Ecto neural progenitor cell (in vitro differentiated cells): ENCODE measurements around the gene RPN2.

Experiments
- DNase-seq: peaks from one replicate; pipeline ENCODE4 v3.0.0-alpha.2; 2018; ENCODE audit warnings: low spot score

The RPN2 gene

DNA sequence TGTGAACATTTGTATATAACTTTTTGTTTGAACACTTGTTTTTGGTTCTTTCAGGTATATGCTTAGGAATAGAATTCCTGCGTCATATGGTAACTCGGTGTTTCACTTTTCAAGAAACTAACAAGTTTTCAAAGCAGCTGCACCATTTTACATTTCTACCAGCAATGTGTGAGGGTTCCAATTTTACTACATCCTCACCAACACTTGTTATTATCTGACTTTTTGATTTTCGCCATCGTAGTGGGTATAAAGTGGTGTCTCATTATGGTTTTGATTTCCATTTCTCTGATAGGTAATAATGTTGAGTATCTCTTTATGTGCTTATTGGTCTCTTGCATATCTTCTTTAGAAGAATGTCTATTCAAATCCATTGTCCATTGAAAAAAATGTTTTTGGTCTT is 39.8 kb downstream of the RPN2 start:
- DNase-seq, result no peak

DNA sequence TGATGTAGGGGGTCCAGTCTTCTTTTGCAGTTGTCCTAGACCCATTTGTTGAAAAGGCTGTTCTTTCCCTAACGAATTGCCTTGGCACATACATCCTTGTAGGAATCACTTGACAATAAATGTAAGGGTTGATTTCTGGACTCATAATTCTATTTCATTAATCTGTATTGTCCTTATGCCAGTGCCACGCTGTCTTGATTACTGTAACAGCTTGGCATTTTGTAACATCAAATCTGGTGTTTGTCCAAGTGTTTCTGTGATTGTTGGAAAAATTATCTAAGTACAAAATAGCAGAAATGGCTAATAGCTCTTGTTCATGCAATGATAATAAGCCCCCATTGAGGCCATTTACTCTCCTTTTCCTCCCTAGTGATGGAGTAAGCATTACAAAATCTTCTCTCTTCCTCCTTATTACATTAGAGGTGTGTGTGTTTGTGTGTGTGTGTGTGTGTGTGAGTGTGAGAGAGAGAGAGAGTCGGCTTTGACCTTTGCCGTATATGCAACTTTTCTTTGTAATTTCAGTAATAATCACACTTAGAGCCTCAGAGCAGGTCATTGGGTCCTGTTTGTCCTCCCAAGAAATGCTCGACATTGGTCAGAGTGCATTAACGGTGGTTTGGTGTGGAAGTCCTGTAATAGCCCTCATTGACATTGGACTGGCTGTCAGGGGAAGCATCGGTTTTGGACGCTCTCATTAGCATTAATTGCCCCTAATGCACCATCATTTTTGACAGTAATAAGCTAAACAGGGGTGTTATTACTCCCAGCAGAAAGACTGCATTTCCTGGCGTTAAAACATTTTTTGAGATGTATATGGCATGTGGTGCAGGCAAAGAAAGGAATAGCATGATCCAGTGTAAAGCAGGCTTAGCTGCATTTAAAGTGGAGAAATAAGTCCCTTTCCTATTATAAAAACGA is 40.9 kb downstream of the RPN2 start:
- no peak for DNase-seq

DNA sequence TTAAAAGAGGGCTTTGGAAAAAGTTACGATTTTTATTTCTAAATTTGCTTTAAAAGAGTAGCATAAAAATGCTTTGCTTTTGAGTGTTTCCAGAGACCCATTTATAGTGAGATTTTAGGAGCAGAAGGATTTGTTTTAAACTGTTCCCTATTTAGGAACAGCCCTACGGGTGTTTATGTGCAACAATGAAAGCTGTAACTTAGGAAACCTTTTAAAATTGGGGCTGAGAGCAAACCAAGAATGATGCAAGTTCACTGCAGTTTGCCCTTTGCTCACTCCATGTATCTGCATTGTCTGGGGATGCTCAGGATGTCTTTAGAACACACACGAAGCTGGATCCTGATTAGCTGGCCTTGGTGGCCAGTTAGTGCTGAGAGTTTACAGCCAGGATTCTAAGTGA is 41.6 kb downstream of the RPN2 start:
- DNase-seq, result no peak

DNA sequence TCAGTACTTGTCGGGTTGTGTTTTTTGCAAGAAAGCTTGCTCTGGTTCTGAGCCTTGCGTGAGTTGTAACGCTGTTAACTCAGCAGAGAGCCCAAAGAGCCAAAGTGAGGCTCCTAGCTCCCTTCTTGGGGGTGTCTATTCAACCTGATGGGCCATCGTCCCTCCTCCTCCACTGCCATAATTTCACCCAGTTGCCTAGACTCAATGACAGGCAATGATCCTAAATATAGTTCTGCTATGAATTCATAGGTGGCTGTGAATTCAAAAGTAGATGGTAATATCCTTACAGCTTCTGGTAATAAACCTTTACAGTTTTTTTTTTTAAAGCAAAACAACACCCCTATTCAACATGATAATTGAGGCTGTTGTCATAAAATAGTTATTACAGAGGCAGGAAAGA is 43.0 kb downstream of the RPN2 start:
- DNase-seq, result no peak

DNA sequence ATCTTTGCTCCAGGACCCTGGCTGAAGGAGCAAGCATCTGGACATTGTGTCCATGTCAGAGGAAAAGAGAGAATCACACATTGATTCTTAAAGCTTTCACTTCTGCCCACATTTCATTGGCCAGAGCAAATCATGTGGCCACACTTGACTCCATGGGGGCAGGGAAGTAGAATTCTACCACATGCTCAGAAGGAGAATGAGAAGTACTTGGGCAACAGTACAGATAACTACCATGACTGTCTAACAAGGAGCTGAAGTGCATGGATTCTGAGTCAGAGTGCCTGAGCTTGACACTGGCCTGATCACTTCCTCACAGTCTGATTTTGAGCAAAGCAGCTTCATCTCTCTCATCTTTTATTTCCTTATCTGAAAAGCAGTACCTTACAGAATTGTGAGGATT is 43.9 kb downstream of the RPN2 start:
- no peak for DNase-seq

DNA sequence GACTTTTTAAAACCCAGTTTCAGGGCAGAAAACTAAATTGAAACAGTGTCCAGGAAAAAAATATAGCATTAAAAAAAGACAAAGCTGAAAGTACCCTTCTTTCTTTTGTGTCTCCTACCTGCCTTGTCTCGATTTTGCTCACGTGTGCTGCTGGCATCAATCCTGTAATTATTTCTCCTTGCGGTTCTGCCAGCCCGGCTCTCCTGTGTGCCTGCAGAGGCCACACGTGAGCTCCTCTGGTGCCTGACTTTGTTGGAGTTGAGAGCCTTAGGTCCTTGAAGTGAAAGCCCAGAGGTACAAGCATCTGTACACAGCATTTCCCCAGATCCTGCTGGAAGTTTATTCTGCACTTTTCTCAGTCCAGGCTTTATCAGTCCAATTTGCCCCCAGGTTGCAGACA is 46.0 kb downstream of the RPN2 start:
- no peak for DNase-seq

DNA sequence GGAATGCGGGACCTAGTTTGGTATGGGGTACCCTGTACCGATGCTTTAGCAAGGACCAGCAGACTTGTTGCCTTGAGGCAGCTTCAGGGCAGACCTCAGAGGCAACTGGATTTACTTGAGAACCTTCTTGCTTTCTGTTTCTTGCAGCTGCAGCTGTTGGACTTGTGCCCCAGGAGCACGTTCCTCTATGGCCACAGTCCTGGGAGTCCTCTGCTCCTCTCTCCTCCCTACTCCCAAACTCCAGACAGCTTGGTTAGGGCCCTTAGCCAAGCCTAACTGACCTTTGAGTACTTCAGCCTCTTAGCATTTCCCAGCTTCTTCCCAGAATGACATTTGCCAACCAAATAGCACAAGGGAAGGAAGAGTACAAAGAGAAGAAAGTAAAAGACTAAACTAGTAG is 47.8 kb downstream of the RPN2 start:
- no peak for DNase-seq

DNA sequence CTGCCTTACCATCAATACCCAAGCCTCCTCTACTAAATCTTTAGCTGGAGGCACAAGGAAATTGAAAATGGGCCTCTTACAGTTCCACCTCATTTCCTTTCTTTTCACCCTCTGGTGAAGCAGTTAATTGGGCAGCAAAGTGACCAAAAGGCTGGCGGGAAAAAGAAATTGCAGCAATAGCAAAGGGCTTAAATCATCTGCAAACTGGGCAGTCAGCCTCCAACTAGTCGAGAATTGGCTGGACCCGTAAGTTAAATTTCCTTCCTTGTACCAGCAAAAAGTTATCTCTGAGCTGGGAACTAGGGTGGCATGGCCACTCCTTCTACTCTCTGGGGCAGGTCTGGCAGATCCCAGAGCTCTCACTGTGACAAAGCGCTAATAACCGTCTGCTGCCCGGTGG is 49.0 kb downstream of the RPN2 start:
- DNase-seq, result no peak

DNA sequence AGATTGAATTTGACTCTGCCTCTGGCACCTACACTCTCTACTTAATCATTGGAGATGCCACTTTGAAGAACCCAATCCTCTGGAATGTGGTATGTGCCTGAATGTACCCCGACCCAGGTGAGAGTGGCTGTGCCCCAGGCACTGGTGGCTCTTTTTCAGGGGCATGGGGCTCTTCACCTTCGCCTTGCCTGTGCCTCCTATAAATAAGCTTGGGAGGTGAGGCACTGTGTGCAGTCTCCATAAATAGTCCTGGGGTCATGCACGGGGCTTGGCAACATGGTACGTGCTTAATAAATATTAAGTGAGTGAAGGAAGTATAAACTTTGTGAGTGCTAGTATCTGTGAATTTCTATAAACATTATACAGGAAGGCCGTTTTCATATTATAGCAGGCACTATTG is 49.5 kb downstream of the RPN2 start:
- DNase-seq, result no peak

DNA sequence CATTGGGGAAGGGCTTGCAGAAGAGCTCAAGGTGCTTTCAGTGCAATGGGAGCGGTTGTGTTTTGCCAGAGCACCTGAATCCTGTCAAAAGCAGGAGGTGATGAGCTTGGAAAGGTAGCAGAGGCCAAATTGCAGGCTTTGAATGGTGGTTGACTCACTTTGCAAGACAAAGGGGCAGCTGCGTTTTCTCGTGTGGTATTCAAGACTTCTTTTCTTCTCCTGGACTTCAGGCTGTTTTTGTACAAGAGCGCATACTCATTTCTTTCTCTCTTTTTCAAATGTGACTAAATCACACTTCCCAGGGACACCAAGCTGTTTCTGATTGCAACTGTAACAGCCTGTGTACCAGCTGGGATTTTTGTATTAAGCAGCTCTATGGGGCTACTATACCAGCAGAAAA is 50.2 kb downstream of the RPN2 start:
- no peak for DNase-seq

DNA sequence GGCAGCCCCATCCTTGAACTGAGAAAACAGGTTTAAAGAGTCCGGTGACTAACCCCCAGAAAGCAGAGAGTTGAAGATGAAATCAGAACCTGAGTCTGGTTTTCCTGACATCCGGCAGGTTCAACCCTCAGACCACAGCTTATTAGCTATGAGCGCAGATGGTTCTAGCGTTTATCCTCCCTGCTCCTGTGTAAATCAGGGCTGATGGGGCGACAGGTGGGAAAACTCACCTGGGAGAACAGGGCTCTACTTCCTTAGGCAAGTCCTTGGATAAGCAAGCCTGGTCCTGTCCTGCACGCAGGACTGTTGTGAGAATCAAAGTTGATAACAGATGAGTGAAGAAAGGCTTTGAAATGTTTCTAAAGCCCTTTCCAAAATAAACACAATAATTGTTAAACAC is 51.1 kb downstream of the RPN2 start:
- no peak for DNase-seq

DNA sequence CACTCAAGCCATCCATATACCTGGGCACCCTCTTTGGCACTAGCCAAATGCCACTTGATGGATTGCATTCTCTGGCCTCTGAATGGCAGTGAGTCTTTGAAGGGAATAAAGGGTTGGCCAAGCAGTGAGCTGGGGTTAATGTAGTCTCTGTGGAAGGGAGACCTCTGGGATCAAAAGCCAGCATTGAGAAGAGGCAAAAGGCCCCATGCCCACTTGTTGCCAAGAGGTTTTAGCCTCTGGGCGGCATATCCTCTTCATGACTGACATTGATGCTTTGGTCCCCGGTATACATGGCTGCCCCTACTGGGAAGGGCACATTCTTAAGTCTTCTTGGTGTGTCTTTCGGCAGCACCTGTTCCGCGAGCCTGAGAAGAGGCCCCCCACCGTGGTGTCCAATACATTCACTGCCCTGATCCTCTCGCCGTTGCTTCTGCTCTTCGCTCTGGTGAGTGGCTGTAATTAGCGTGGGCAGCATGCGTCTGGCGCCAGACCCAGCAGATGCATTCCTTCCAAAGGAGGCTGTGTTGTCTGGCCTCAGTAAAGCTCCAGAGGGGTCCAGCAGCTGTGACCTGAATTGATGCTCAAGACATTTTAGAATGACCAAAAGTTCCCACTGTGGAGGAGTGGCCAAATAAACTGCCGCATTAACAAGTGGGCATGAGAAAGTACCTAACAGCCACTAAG is 53.0 kb downstream of the RPN2 start:
- DNase-seq, result no peak

DNA sequence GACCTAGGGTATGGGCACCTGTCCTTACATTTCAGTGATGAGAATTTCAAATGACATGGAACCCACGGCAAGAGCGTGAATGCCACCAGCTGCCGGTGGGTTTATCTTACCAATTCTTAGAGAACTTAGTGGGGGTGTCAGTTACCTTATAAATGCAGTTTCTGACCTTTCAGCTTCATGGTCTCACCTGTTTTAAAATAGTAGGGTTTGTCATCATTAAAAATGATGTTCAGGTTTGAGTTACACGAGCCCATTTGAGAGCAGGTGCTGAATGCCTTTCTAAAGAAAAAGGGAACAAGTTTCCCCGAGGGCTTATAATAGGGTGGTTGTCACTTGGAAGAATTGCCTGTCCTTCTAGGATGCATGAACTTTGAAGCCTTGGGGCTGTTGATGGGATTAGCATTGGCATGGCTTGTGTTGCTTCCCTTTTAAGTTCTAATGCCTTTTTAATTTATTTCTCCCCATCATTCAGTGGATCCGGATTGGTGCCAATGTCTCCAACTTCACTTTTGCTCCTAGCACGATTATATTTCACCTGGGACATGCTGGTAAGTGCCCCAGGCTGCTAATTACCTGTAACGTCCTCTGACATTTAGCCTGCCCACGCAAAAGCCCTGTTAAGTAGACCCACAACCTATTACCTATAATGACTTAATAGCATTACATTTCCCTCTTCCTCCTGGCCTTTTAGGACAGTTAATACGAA is 54.6 kb downstream of the RPN2 start:
- DNase-seq, result no peak

DNA sequence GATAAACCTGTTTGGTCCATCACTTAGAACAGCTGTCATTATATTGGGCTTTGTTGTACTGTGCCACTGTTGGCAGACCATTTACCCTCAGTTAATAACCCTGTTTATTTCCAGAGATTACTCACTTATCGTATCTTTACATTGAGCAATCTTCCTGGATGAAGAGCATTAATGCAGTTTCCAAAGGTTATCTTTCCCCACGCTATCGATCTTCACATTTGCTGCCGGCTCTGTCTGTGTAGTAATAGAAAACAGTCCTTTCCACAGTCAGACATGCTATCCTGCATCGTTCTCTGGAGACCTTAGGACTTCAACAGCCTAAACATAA is 55.1 kb downstream of the RPN2 start:
- DNase-seq, result no peak

DNA sequence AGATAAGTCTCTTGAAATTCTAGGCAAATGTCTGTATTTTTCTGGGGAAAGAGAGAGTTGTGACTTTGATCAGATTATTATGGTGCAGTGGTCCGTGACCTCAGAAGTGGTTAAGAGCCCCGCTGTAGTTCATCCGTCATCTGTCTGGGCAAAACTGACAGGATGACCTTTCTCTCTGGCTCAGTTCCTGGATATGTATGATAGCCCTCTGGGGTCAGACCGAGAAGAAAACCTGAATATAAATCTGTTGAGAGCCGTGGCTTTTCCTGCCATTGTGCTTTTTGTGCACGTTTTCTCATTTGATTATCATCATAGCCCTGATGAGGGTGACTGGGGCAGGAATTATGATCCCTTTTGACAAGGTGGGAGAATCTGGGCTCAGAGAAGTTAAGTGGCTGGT is 55.9 kb downstream of the RPN2 start:
- no peak for DNase-seq

DNA sequence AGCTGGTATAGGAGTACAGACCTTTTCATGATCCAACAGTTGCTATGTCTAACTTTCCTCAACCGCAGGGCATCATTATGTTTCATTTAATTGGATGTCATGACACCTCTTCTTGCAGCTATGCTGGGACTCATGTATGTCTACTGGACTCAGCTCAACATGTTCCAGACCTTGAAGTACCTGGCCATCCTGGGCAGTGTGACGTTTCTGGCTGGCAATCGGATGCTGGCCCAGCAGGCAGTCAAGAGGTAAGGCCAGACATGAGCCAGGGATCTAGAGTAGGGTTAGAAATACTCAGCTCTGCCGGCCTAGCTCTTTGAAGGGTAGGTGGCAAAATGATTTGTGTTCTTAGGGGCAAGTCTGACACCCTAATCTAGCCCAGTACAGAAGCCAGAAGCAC is 57.3 kb downstream of the RPN2 start:
- no peak for DNase-seq

DNA sequence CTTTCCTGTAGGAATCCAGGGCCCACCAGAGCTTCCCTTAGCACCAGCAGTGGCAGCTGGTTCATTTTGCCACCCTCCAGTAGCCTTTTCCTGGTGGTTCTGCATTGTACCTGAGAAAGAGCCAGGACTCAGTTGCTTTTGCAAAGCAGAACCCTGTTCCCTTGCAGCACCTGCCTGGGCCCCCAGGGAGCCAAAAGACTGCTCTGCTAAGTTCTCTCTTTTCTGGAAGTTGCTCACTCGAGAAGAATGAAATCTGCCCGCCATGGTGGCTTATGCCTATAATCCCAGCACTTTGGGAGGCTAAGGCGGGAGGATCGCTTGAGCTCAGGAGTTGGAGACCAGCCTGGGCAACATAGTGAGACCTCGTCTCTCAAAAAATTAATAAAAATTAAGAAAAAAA is 58.5 kb downstream of the RPN2 start:
- DNase-seq, result no peak

DNA sequence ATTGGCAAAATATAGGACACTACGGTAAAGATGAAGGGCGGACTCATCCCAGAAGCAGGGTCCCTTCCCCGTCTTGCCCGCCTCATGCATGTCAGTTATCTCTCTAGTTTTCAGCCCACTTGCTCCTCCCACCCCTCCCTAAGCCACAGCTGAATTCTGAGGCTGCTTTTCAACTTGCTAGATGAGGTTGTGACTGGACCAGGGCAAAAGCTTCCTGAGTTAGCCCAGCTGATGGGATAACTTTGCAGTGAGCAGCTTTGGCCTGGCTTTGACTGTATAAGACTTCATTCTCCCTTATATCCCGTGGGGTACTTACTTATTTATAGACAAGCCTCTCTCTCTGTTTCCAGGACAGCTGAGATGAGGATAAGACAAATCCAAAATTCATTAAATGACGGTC is 59.3 kb downstream of the RPN2 start:
- DNase-seq, result no peak

DNA sequence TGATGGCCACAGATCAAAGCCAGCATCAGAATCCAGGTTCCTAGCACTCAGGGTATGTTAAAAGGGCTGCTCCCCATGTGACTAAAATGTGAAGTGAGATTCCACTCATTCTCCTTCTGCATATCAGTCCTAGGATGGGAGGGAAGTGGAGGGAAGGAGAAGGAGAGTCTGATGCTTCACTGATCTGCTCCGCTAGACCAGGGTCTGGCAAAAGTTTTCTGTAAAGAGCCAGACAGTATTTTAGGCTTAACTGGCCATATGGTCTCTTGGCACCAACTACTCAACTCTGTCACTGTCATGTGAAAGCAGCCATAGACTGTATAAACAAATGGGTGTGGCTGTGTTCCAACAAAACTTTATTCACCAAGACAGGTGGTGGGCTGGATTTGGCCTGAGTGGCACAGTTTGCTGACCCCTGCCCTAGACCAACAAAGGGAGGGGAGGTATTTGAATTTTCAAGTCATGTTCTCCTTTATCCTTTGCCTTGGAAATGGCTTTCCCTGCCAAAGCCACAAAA is 59.9 kb downstream of the RPN2 start:
- no peak for DNase-seq

DNA sequence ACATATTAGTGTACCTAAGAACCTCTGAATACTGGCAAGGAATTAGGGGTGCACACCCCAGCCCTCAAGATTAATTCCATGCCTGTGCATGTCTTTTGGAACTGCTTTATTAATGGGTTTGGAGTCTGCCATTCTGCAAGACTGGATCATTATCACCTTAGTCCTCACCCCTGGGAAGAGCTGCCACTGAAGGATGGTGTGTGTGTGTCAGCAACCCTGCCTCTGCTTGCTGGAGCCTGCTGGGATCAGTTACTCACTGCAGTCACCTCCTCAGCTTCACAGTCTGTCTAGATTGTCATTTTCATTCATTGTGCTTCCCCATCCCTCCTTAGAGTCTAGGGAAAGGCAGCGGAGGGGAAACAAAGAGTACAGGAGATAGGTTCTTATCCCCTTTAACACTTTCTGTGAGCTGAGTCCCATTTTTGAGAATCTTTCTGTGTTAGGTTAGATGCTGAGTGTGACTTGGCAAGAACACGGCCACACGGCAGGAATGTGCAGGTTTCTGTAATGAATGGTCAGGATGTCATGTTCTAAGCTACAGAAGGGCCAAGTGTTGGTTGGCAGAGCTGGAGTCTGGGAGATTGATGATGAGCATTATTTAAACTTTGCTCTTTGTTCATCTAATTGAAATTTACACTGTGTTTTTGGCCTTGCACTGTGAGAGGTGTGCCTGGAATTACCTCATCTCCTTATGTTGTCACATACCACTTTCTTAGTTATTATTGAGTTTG is 61.4 kb downstream of the RPN2 start:
- DNase-seq, result no peak

DNA sequence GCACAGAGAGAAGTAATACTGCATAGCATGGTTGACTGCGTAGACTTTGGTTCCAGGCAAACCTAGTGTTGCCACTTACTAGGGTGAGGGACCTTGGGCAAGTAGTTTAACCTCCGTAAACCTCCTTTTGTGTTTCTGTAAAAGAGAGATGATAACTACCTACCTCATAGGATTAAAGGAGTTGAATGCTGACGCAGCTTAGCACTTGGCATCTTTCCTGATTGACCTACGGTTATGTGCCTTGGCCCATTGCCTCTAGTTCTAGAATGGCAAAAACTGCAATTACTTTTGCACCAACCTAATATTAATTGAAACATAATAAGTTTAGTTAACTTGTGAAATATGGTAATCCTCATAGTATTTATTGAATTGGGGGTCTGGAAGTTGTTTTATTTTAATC is 63.4 kb downstream of the RPN2 start:
- DNase-seq, result no peak
